Measurements from ENCODE around the gene CDH13.

CDH13 gene

GRCh38 chr16:82758904-82759303, 132.1 kb downstream of the CDH13 start:
- H3K36me3 ChIP-seq (ENCODE audit: control insufficient read depth, insufficient read depth, low read length), result no peaks in the 10 kb centered on the region
- H3K9ac ChIP-seq (ENCODE audit: low read length), result no peak overlapping the region
- no peak overlapping the region for H3K27ac ChIP-seq (ENCODE audit: low read depth, low read length)
- no peaks in the 10 kb centered on the region for H3K9me3 ChIP-seq (ENCODE audit: control insufficient read depth, insufficient read depth, low read depth, low read length)
- H3K27me3 ChIP-seq (ENCODE audit: control insufficient read depth, insufficient read depth, low read length), result no peaks in the 10 kb centered on the region
- no peak overlapping the region for H3K4me3 ChIP-seq (ENCODE audit: low read depth, low read length)
- peaks cover 18% of the 10 kb centered on the region for H3K4me1 ChIP-seq (ENCODE audit: control insufficient read depth, insufficient read depth, low read length)

GRCh38 chr16:82761236-82761635, 134.5 kb downstream of the CDH13 start:
- H3K27me3 ChIP-seq (ENCODE audit: control insufficient read depth, insufficient read depth, low read length), result no peaks in the 10 kb centered on the region
- H3K27ac ChIP-seq (ENCODE audit: low read depth, low read length), result no peak overlapping the region
- H3K36me3 ChIP-seq (ENCODE audit: control insufficient read depth, insufficient read depth, low read length), result no peaks in the 10 kb centered on the region
- H3K9me3 ChIP-seq (ENCODE audit: control insufficient read depth, insufficient read depth, low read depth, low read length), result no peaks in the 10 kb centered on the region
- H3K4me1 ChIP-seq (ENCODE audit: control insufficient read depth, insufficient read depth, low read length), result peaks cover 14% of the 10 kb centered on the region
- H3K4me3 ChIP-seq (ENCODE audit: low read depth, low read length), result no peak overlapping the region
- H3K9ac ChIP-seq (ENCODE audit: low read length), result no peak overlapping the region

- Histone ChIP-seq H3K4me3 (ENCODE audit: low read depth, low read length) (no peak overlapping the region), H3K4me1 (ENCODE audit: control insufficient read depth, insufficient read depth, low read length) (peaks cover 9% of the 10 kb centered on the region), H3K9me3 (ENCODE audit: control insufficient read depth, insufficient read depth, low read depth, low read length) (no peaks in the 10 kb centered on the region), H3K27me3 (ENCODE audit: control insufficient read depth, insufficient read depth, low read length) (no peaks in the 10 kb centered on the region), H3K9ac (ENCODE audit: low read length) (no peak overlapping the region), H3K36me3 (ENCODE audit: control insufficient read depth, insufficient read depth, low read length) (no peaks in the 10 kb centered on the region), H3K27ac (ENCODE audit: low read depth, low read length) (no peak overlapping the region)
Measured at GRCh38 chr16:82761858-82762257, 135.1 kb downstream of the CDH13 start.

GRCh38 chr16:82763371-82763770, 136.6 kb downstream of the CDH13 start:
- no peaks in the 10 kb centered on the region for H3K36me3 ChIP-seq (ENCODE audit: control insufficient read depth, insufficient read depth, low read length)
- no peak overlapping the region for H3K4me3 ChIP-seq (ENCODE audit: low read depth, low read length)
- no peaks in the 10 kb centered on the region for H3K27me3 ChIP-seq (ENCODE audit: control insufficient read depth, insufficient read depth, low read length)
- H3K9ac ChIP-seq (ENCODE audit: low read length), result no peak overlapping the region
- H3K9me3 ChIP-seq (ENCODE audit: control insufficient read depth, insufficient read depth, low read depth, low read length), result no peaks in the 10 kb centered on the region
- peaks cover 9% of the 10 kb centered on the region for H3K4me1 ChIP-seq (ENCODE audit: control insufficient read depth, insufficient read depth, low read length)
- H3K27ac ChIP-seq (ENCODE audit: low read depth, low read length), result no peak overlapping the region

- Histone ChIP-seq H3K27ac (ENCODE audit: low read depth, low read length) (no peak overlapping the region), H3K4me1 (ENCODE audit: control insufficient read depth, insufficient read depth, low read length) (no peaks in the 10 kb centered on the region), H3K36me3 (ENCODE audit: control insufficient read depth, insufficient read depth, low read length) (no peaks in the 10 kb centered on the region)
Measured at GRCh38 chr16:82767198-82767597, 140.4 kb downstream of the CDH13 start.

GRCh38 chr16:82767808-82768207, 141.0 kb downstream of the CDH13 start:
- Histone ChIP-seq H3K4me3 (ENCODE audit: low read depth, low read length) (no peak overlapping the region), H3K4me1 (ENCODE audit: control insufficient read depth, insufficient read depth, low read length) (no peaks in the 10 kb centered on the region), H3K27me3 (ENCODE audit: control insufficient read depth, insufficient read depth, low read length) (no peaks in the 10 kb centered on the region), H3K27ac (ENCODE audit: low read depth, low read length) (no peak overlapping the region), H3K36me3 (ENCODE audit: control insufficient read depth, insufficient read depth, low read length) (no peaks in the 10 kb centered on the region), H3K9ac (ENCODE audit: low read length) (no peak overlapping the region), H3K9me3 (ENCODE audit: control insufficient read depth, insufficient read depth, low read depth, low read length) (no peaks in the 10 kb centered on the region)

More at GRCh38 chr16:82767198-82767597, 140.4 kb downstream of the CDH13 start:
- Histone ChIP-seq H3K9me3 (ENCODE audit: control insufficient read depth, insufficient read depth, low read depth, low read length) (no peaks in the 10 kb centered on the region), H3K9ac (ENCODE audit: low read length) (no peak overlapping the region), H3K27me3 (ENCODE audit: control insufficient read depth, insufficient read depth, low read length) (no peaks in the 10 kb centered on the region), H3K4me3 (ENCODE audit: low read depth, low read length) (no peak overlapping the region)

GRCh38 chr16:82769845-82770244, 143.1 kb downstream of the CDH13 start:
- Histone ChIP-seq H3K9ac (ENCODE audit: low read length) (no peak overlapping the region), H3K27me3 (ENCODE audit: control insufficient read depth, insufficient read depth, low read length) (no peaks in the 10 kb centered on the region), H3K36me3 (ENCODE audit: control insufficient read depth, insufficient read depth, low read length) (no peaks in the 10 kb centered on the region), H3K27ac (ENCODE audit: low read depth, low read length) (no peak overlapping the region), H3K4me3 (ENCODE audit: low read depth, low read length) (no peak overlapping the region), H3K9me3 (ENCODE audit: control insufficient read depth, insufficient read depth, low read depth, low read length) (no peaks in the 10 kb centered on the region), H3K4me1 (ENCODE audit: control insufficient read depth, insufficient read depth, low read length) (no peaks in the 10 kb centered on the region)

- H3K4me3 ChIP-seq (ENCODE audit: low read depth, low read length), result no peak overlapping the region
- H3K27me3 ChIP-seq (ENCODE audit: control insufficient read depth, insufficient read depth, low read length), result no peaks in the 10 kb centered on the region
- H3K27ac ChIP-seq (ENCODE audit: low read depth, low read length), result no peak overlapping the region
- no peaks in the 10 kb centered on the region for H3K4me1 ChIP-seq (ENCODE audit: control insufficient read depth, insufficient read depth, low read length)
- H3K36me3 ChIP-seq (ENCODE audit: control insufficient read depth, insufficient read depth, low read length), result no peaks in the 10 kb centered on the region
- H3K9me3 ChIP-seq (ENCODE audit: control insufficient read depth, insufficient read depth, low read depth, low read length), result no peaks in the 10 kb centered on the region
- H3K9ac ChIP-seq (ENCODE audit: low read length), result no peak overlapping the region
Measured at GRCh38 chr16:82772215-82772614, 145.4 kb downstream of the CDH13 start.

- H3K4me1 ChIP-seq (ENCODE audit: control insufficient read depth, insufficient read depth, low read length), result no peaks in the 10 kb centered on the region
- no peaks in the 10 kb centered on the region for H3K27me3 ChIP-seq (ENCODE audit: control insufficient read depth, insufficient read depth, low read length)
- H3K27ac ChIP-seq (ENCODE audit: low read depth, low read length), result no peak overlapping the region
- no peak overlapping the region for H3K9ac ChIP-seq (ENCODE audit: low read length)
- H3K4me3 ChIP-seq (ENCODE audit: low read depth, low read length), result no peak overlapping the region
- no peaks in the 10 kb centered on the region for H3K9me3 ChIP-seq (ENCODE audit: control insufficient read depth, insufficient read depth, low read depth, low read length)
- H3K36me3 ChIP-seq (ENCODE audit: control insufficient read depth, insufficient read depth, low read length), result no peaks in the 10 kb centered on the region
Measured at GRCh38 chr16:82773018-82773417, 146.2 kb downstream of the CDH13 start.

GRCh38 chr16:82776470-82777146, 149.8 kb downstream of the CDH13 start:
- Histone ChIP-seq H3K27me3 (ENCODE audit: control insufficient read depth, insufficient read depth, low read length) (no peaks in the 10 kb centered on the region), H3K9ac (ENCODE audit: low read length) (no peak overlapping the region), H3K36me3 (ENCODE audit: control insufficient read depth, insufficient read depth, low read length) (no peaks in the 10 kb centered on the region), H3K4me3 (ENCODE audit: low read depth, low read length) (no peak overlapping the region), H3K9me3 (ENCODE audit: control insufficient read depth, insufficient read depth, low read depth, low read length) (no peaks in the 10 kb centered on the region), H3K27ac (ENCODE audit: low read depth, low read length) (no peak overlapping the region), H3K4me1 (ENCODE audit: control insufficient read depth, insufficient read depth, low read length) (no peaks in the 10 kb centered on the region)

GRCh38 chr16:82782715-82783251, 156.0 kb downstream of the CDH13 start:
- no peaks in the 10 kb centered on the region for H3K9me3 ChIP-seq (ENCODE audit: control insufficient read depth, insufficient read depth, low read depth, low read length)
- H3K27ac ChIP-seq (ENCODE audit: low read depth, low read length), result no peak overlapping the region
- no peaks in the 10 kb centered on the region for H3K27me3 ChIP-seq (ENCODE audit: control insufficient read depth, insufficient read depth, low read length)
- no peaks in the 10 kb centered on the region for H3K36me3 ChIP-seq (ENCODE audit: control insufficient read depth, insufficient read depth, low read length)
- no peak overlapping the region for H3K9ac ChIP-seq (ENCODE audit: low read length)
- no peak overlapping the region for H3K4me3 ChIP-seq (ENCODE audit: low read depth, low read length)
- H3K4me1 ChIP-seq (ENCODE audit: control insufficient read depth, insufficient read depth, low read length), result peaks cover 14% of the 10 kb centered on the region
